GM12892 (cell line): ENCODE measurements around the gene EFNB2.

Experiments
- POLR2A ChIP-seq: IDR thresholded peaks from 2 replicates; pipeline ENCODE4 v1.6.1; 2011; ENCODE audit warnings: low read depth, low read length, control low read depth
- POLR2AphosphoS5 ChIP-seq: IDR thresholded peaks from 2 replicates; pipeline ENCODE4 v1.6.1; 2011; ENCODE audit warnings: low read depth, low read length, control low read depth
- TAF1 ChIP-seq: IDR thresholded peaks from 2 replicates; pipeline ENCODE4 v1.6.1; 2011; ENCODE audit warnings: low read depth, mild to moderate bottlenecking, control low read depth, low read length, borderline replicate concordance

DNA sequence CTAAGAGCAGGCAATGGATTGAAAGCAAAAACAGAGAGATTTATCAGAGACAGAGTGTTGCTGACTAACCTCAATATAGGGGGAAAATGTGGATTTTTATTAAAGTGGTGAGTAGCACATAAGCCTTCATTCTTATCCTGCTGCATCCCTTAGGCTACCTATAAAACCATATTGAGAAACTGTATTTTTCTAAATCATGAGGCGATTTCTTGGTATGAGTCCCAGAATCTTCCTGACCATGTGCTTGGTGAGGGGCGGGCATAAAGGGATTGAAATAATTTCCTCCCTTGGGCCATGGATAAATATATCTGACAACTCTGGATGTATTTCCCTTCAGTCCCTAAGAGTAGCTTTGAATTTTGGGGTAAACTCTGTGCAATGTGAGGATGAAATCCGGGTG lies 72.8 kb downstream of the EFNB2 start:
- TF ChIP-seq POLR2AphosphoS5 (no peak), POLR2A (no peak), TAF1 (no peak)
